Mesothelial cell of epicardium (in vitro differentiated cells): Measurements from ENCODE around the gene CDRT15. TPM values are rescaled to one million over a fixed set of nuclear protein-coding genes. Genes with fewer than 3 reads are reported as not detected.

Experiments used
- DNase-seq, 2 experiments: peaks; one replicate each; pipeline ENCODE4 v3.0.0; 2021; ENCODE audit warnings: low spot score in 2 of 2; ENCODE audit not compliant: unreplicated experiment in 2 of 2
- H3K27ac Mint-ChIP-seq: 2 replicates; pipeline ENCODE4 v1.8.0; 2021; ENCODE audit warnings: mixed read lengths
- H3K27me3 Mint-ChIP-seq: 2 replicates; pipeline ENCODE4 v1.8.0; 2021; ENCODE audit warnings: low read depth, mixed read lengths
- H3K36me3 Mint-ChIP-seq: 2 replicates; pipeline ENCODE4 v1.8.0; 2021; ENCODE audit warnings: mixed read lengths
- H3K4me1 Mint-ChIP-seq: 2 replicates; pipeline ENCODE4 v1.8.0; 2021; ENCODE audit warnings: mixed read lengths
- H3K4me3 Mint-ChIP-seq: 2 replicates; pipeline ENCODE4 v1.8.0; 2021; ENCODE audit warnings: mild to moderate bottlenecking, moderate library complexity, mixed read lengths
- H3K9me3 Mint-ChIP-seq: 2 replicates; pipeline ENCODE4 v1.8.0; 2021; ENCODE audit warnings: mixed read lengths
- total RNA-seq: library from RNA; stranded (reverse); gene quantifications from 3 replicates; pipeline ENCODE4 v1.2.1, GENCODE V29; 2021
- TF ChIP-seq, protein P1 (sequence below): fragments of 200-600 bp; sonication (generic); IDR thresholded peaks from one replicate; pipeline ENCODE4 v1.5.0; 2021; ENCODE audit warnings: antibody characterized with exemption; ENCODE audit not compliant: unreplicated experiment

The CDRT15 gene
- total RNA-seq, 1 donor from 2014 or later: not detected

DNA sequence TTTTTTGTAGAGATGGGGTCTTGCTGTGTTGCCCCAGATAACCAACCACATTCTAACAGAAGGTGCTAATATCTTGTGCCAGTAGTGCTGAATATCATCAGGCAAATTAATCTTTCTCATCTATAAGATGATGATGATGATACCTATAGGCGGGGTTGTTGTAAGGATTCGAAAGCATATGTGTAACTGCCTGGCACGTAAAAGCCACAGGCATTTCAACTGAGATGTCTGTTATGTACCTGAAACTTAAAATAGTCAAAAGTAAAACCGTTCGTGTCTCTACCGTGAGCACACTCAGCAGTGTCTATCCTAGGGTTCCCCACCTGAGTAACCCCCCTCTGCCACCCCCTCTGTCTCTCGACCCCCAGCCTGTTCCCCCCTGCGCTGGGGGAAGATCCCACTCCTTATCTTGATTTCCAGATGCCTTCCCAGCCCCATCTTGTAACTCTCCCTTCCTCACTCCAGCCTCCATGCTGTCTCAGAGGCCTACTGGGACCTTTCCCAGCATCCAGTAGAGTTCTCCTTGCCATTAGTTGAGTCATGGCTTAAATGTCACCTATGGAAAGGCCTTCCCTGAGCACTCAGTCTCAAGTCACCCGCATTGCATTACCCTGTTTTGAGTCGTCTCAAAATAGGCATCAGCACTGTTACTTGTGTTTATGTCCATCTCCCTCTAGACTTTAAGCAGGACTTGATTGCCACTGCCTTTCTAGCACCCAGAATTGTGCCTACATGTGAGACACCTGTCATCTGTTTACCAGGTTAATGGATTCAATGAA, 34.1 kb downstream of the CDRT15 start:
- Mint-ChIP-seq H3K27ac (no peak overlapping the region), H3K27me3 (peaks cover 8% of the 10 kb centered on the region), H3K9me3 (no peaks in the 10 kb centered on the region), H3K36me3 (peaks cover 4% of the 10 kb centered on the region), H3K4me3 (no peak overlapping the region), H3K4me1 (peaks cover 26% of the 10 kb centered on the region)
- TF ChIP-seq, protein P1, sequence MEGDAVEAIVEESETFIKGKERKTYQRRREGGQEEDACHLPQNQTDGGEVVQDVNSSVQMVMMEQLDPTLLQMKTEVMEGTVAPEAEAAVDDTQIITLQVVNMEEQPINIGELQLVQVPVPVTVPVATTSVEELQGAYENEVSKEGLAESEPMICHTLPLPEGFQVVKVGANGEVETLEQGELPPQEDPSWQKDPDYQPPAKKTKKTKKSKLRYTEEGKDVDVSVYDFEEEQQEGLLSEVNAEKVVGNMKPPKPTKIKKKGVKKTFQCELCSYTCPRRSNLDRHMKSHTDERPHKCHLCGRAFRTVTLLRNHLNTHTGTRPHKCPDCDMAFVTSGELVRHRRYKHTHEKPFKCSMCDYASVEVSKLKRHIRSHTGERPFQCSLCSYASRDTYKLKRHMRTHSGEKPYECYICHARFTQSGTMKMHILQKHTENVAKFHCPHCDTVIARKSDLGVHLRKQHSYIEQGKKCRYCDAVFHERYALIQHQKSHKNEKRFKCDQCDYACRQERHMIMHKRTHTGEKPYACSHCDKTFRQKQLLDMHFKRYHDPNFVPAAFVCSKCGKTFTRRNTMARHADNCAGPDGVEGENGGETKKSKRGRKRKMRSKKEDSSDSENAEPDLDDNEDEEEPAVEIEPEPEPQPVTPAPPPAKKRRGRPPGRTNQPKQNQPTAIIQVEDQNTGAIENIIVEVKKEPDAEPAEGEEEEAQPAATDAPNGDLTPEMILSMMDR: no peak
- no peak for DNase-seq

DNA sequence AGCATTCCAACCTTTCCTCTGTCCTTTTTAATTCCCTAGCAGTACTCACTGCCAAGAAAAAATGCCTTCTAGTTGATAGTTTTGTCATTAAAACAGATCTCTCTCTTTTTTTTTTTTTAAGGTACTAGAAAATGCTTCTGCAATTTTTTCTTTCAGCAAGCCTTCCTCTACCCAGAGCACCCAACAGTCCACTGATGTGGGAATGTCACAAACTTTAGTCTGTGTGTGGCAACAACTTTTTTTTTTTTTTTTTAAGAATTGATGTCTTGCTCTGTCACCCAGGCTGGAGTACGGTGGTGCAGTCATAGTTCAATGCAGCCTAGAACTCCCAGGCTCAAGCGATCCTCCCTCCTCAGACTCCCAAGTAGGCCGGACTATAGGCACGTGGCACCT, 34.7 kb downstream of the CDRT15 start:
- Mint-ChIP-seq H3K4me3 (no peak overlapping the region), H3K27ac (no peak overlapping the region), H3K4me1 (peaks cover 27% of the 10 kb centered on the region), H3K36me3 (no peaks in the 10 kb centered on the region), H3K9me3 (no peaks in the 10 kb centered on the region), H3K27me3 (peaks cover 8% of the 10 kb centered on the region)
- no peak for DNase-seq
- TF ChIP-seq, protein P1: no peak

DNA sequence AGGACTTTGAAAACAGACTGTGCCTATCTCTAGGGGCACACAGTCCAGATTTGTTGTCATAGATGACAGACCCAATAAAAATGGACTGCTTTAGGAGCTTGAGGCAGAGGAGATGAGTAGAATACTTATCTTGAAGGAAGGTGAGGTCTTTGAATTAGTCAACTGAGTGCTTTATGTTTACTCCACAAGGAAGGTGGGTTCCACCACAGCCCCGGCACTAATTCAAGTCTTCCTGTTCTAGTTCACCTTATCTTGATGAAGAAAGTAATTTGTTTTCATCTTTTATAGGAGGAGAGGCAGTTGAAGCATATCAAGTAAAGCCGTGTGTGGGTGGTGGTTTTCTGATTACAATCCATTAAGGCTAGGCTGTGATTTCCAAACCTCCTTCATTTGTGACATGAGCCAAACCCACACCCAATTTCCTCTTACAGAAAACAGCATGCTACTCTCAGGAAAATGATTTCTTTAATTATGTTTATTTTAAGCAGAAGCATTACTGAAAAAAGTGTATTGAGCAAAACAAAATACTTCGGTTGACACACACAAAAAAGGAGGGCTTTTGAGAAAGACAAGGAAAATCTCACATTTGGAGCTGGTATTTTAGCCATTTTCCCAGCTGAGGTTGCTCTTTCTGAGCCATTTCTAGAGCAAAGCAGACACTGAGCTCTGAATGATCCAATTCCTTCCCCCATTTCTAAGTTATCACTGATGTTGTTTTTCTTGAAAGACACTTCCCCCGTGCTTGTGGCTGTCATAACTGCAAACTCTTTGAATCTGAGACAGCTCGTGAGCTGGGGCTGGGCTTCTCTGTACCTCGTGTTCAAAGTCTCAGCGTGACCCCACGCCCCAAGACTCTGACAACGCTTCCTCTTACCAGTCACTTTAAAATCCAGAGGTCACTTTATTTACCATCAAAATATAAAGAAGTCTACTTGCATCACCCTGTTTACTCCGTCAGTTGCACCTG, 35.4 kb downstream of the CDRT15 start:
- peaks cover 3% of the 10 kb centered on the region for H3K36me3 Mint-ChIP-seq
- no peaks in the 10 kb centered on the region for H3K9me3 Mint-ChIP-seq

DNA sequence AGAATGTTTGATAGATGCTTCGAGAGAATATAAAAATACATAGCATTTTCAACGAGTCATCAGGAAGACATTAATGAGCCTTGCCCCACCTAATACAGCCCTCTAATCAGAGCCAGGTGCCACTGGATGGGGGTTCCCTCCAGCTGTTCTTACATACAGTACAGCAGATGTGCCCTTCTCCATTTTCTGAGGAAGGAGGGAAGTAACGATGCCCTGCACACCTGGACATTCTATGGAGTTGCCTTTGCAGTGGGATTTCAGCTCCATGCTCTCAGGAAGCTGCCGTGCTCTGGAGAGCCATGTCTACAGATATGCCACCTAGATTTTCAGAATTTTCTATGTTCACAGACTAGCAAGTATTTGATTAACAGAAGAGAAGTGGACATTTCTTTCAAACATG, 36.3 kb downstream of the CDRT15 start:
- Mint-ChIP-seq H3K36me3 (peaks cover 3% of the 10 kb centered on the region), H3K27me3 (peaks cover 8% of the 10 kb centered on the region), H3K4me1 (peaks cover 27% of the 10 kb centered on the region), H3K27ac (no peak overlapping the region), H3K9me3 (no peaks in the 10 kb centered on the region), H3K4me3 (no peak overlapping the region)
- TF ChIP-seq, protein P1: no peak
- no peak for DNase-seq

More for the DNA sequence above, 35.4 kb downstream of the CDRT15 start:
- TF ChIP-seq, protein P1: no peak
- Mint-ChIP-seq H3K27me3 (peaks cover 8% of the 10 kb centered on the region), H3K27ac (no peak overlapping the region), H3K4me3 (no peak overlapping the region), H3K4me1 (peaks cover 27% of the 10 kb centered on the region)
- DNase-seq: no peak

DNA sequence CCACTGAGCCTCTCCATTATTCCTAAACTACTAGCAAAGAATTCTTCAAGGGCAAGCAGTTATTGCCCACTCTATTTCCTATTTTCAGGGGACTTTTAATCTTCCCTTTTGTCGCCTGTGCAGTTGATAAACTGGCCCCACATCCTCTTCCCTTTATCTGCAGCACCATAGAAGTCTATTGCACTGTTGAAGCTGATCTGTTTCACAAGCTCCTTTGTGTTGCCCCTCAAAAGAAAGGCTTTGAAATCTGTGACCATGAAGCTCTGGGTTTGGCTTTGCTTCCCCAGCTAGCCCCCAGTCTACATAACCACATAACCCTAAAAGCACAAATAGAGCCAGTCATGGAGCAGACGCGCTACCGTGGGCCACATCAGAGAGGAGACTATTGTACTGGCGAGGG, 37.1 kb downstream of the CDRT15 start:
- no peak for DNase-seq
- H3K27ac Mint-ChIP-seq: no peak overlapping the region

More for the DNA sequence above, 37.1 kb downstream of the CDRT15 start:
- H3K9me3 Mint-ChIP-seq: no peaks in the 10 kb centered on the region
- H3K4me3 Mint-ChIP-seq: no peak overlapping the region
- H3K4me1 Mint-ChIP-seq: peaks cover 27% of the 10 kb centered on the region
- H3K27me3 Mint-ChIP-seq: peaks cover 6% of the 10 kb centered on the region
- TF ChIP-seq, protein P1: no peak
- peaks cover 3% of the 10 kb centered on the region for H3K36me3 Mint-ChIP-seq
